Left hindlimb (tissue), 1 donor: ENCODE results near the gene GCNT4.

Source experiments
- DNase-seq: peaks from one replicate; pipeline ENCODE4 v3.0.0-alpha.2; 2018

Gene GCNT4

GRCh38 chr5:75049456-75050351 lies 2.7 kb downstream of the GCNT4 start:
- DNase-seq = no peak

- DNase-seq = no peak
Measured at GRCh38 chr5:75048457-75048953, 3.9 kb downstream of the GCNT4 start.

- DNase-seq = no peak
Measured at GRCh38 chr5:75047356-75047755, 5.0 kb downstream of the GCNT4 start.

GRCh38 chr5:75046366-75047142 lies 5.8 kb downstream of the GCNT4 start:
- no peak for DNase-seq

- no peak for DNase-seq
Measured at GRCh38 chr5:75045071-75045470, 7.3 kb downstream of the GCNT4 start.

GRCh38 chr5:75044406-75044805 lies 8.0 kb downstream of the GCNT4 start:
- no peak for DNase-seq

GRCh38 chr5:75043633-75044264 lies 8.6 kb downstream of the GCNT4 start:
- no peak for DNase-seq

GRCh38 chr5:75042522-75042921 lies 9.8 kb downstream of the GCNT4 start:
- DNase-seq = no peak

- no peak for DNase-seq
Measured at GRCh38 chr5:75040973-75041372, 11.4 kb downstream of the GCNT4 start.

GRCh38 chr5:75037106-75037505 lies 15.3 kb downstream of the GCNT4 start:
- no peak for DNase-seq

GRCh38 chr5:75034137-75034739 lies 18.1 kb downstream of the GCNT4 start:
- no peak for DNase-seq

- no peak for DNase-seq
Measured at GRCh38 chr5:75031366-75031765, 21.0 kb downstream of the GCNT4 start.

GRCh38 chr5:75028090-75028489 lies 24.3 kb downstream of the GCNT4 start:
- no peak for DNase-seq

- no peak for DNase-seq
Measured at GRCh38 chr5:75023368-75024159, 28.8 kb downstream of the GCNT4 start.

- no peak for DNase-seq
Measured at GRCh38 chr5:75021800-75022199, 30.6 kb downstream of the GCNT4 start.

GRCh38 chr5:75021219-75021618 lies 31.1 kb downstream of the GCNT4 start:
- no peak for DNase-seq

- DNase-seq = no peak
Measured at GRCh38 chr5:75020016-75020656, 32.2 kb downstream of the GCNT4 start.

GRCh38 chr5:75018805-75019587 lies 33.4 kb downstream of the GCNT4 start:
- DNase-seq = no peak

- DNase-seq = no peak
Measured at GRCh38 chr5:75017971-75018370, 34.4 kb downstream of the GCNT4 start.

GRCh38 chr5:75016896-75017295 lies 35.5 kb downstream of the GCNT4 start:
- no peak for DNase-seq

- DNase-seq = no peak
Measured at GRCh38 chr5:75012748-75013147, 39.6 kb downstream of the GCNT4 start.
